Astrocyte (in vitro differentiated cells and primary cell): ENCODE results near the gene CLEC20A. TPM values are rescaled to one million over a fixed set of nuclear protein-coding genes. Genes with fewer than 3 reads are reported as not detected.

ENCODE experiments used
- DNase-seq: peaks from one replicate; pipeline ENCODE4 v3.0.0-alpha.2; 2010; ENCODE audit warnings: low read depth
- FAIRE-seq: peaks from 2 replicates; lab custom pipeline; 2011; peaks lifted over from hg19 to GRCh38; lab: Jason Lieb, UNC
- H2AFZ ChIP-seq: 2 replicates; pipeline ENCODE4 v1.6.0; 2012; ENCODE audit warnings: low read depth, low read length, inconsistent platforms
- H3K27ac ChIP-seq: 2 replicates; pipeline ENCODE4 v1.5.1; 2011; ENCODE audit warnings: low read depth, low read length, inconsistent platforms
- H3K27me3 ChIP-seq: 2 replicates; pipeline ENCODE4 v1.6.0; 2011; ENCODE audit warnings: low read length, inconsistent platforms; ENCODE audit not compliant: insufficient read depth
- H3K36me3 ChIP-seq: 2 replicates; pipeline ENCODE4 v1.5.1; 2011; ENCODE audit warnings: low read length, inconsistent platforms; ENCODE audit not compliant: insufficient read depth
- H3K4me1 ChIP-seq: 2 replicates; pipeline ENCODE4 v1.5.1; 2011; ENCODE audit warnings: low read length, inconsistent platforms; ENCODE audit not compliant: insufficient read depth
- H3K4me2 ChIP-seq: 2 replicates; pipeline ENCODE4 v1.6.0; 2012; ENCODE audit warnings: low read length, inconsistent platforms
- H3K4me3 ChIP-seq: 2 replicates; pipeline ENCODE4 v1.5.1; 2011; ENCODE audit warnings: low read depth, mild to moderate bottlenecking, low read length, inconsistent platforms; ENCODE audit not compliant: insufficient read depth
- H3K79me2 ChIP-seq: 2 replicates; pipeline ENCODE4 v1.6.0; 2012; ENCODE audit warnings: mild to moderate bottlenecking, low read length, inconsistent platforms; ENCODE audit not compliant: insufficient read depth
- H3K9ac ChIP-seq: 2 replicates; pipeline ENCODE4 v1.6.0; 2012; ENCODE audit warnings: mild to moderate bottlenecking, low read length, inconsistent platforms
- H3K9me3 ChIP-seq: 2 replicates; pipeline ENCODE4 v1.5.1; 2012; ENCODE audit warnings: low read depth, mild to moderate bottlenecking, low read length, inconsistent platforms; ENCODE audit not compliant: insufficient read depth
- H4K20me1 ChIP-seq: 2 replicates; pipeline ENCODE4 v1.6.0; 2012; ENCODE audit warnings: low read length, inconsistent platforms; ENCODE audit not compliant: insufficient read depth
- H3K27ac Mint-ChIP-seq: one replicate; pipeline ENCODE4 v1.8.0; 2021; ENCODE audit warnings: mild to moderate bottlenecking, mixed read lengths; ENCODE audit not compliant: unreplicated experiment
- H3K27me3 Mint-ChIP-seq: one replicate; pipeline ENCODE4 v1.8.0; 2021; ENCODE audit warnings: low read depth, mixed read lengths; ENCODE audit not compliant: unreplicated experiment
- H3K36me3 Mint-ChIP-seq: one replicate; pipeline ENCODE4 v1.8.0; 2021; ENCODE audit warnings: low read depth, mixed read lengths; ENCODE audit not compliant: unreplicated experiment
- H3K4me1 Mint-ChIP-seq: one replicate; pipeline ENCODE4 v1.8.0; 2021; ENCODE audit warnings: low read depth, mixed read lengths; ENCODE audit not compliant: unreplicated experiment
- H3K4me3 Mint-ChIP-seq: one replicate; pipeline ENCODE4 v1.8.0; 2021; ENCODE audit warnings: mild to moderate bottlenecking, moderate library complexity, mixed read lengths; ENCODE audit not compliant: unreplicated experiment
- H3K9me3 Mint-ChIP-seq: one replicate; pipeline ENCODE4 v1.8.0; 2021; ENCODE audit warnings: mild to moderate bottlenecking, mixed read lengths; ENCODE audit not compliant: unreplicated experiment
- CTCF ChIP-seq: IDR thresholded peaks from 2 replicates; pipeline ENCODE4 v1.5.1; 2011; ENCODE audit warnings: low read depth, mild to moderate bottlenecking, inconsistent platforms, low read length, moderate library complexity; ENCODE audit not compliant: insufficient read depth
- EZH2 ChIP-seq: IDR thresholded peaks from 2 replicates; pipeline ENCODE4 v1.6.1; 2012; ENCODE audit warnings: mild to moderate bottlenecking, low read length, inconsistent platforms; ENCODE audit not compliant: insufficient read depth
- total RNA-seq: library from RNA; stranded (reverse); gene quantifications from 2 replicates; pipeline ENCODE4 v1.2.1, GENCODE V29; 2021

CLEC20A gene
- total RNA-seq, 1 donor from 2014 or later: not detected

DNA sequence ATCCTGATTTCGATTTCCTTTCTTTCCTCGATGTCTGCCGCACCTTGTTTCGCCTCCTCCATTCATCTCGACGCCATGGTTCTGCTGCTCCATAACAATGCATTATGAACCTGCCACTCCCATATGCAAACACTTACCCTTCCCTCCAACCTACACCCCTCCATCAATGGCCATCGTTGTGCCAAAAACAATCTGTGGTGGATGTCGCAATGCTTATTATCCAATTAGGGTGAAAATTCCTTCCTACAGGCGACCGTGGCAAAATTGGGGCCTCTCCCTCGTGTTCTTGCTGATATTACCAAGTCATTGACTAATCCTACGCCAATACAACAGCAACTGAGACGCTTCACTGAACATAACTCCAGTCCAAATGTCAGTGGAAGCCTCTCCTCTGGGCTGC is 40.3 kb downstream of the CLEC20A start:
- FAIRE-seq (no peak), DNase-seq (no peak)
- no peak overlapping the region for H3K27ac Mint-ChIP-seq
- H3K36me3 Mint-ChIP-seq: peaks cover 21% of the 10 kb centered on the region
- H3K9me3 Mint-ChIP-seq: no peaks in the 10 kb centered on the region
- peaks cover 14% of the 10 kb centered on the region for H3K4me1 Mint-ChIP-seq
- Histone ChIP-seq H3K36me3 (peaks cover 18% of the 10 kb centered on the region), H3K27me3 (no peaks in the 10 kb centered on the region), H3K4me3 (no peak overlapping the region), H3K79me2 (no peaks in the 10 kb centered on the region), H3K4me2 (no peak overlapping the region), H3K9ac (no peak overlapping the region), H3K27ac (no peak overlapping the region), H4K20me1 (no peaks in the 10 kb centered on the region), H3K9me3 (no peaks in the 10 kb centered on the region), H3K4me1 (peaks cover 1% of the 10 kb centered on the region), H2AFZ (no peak overlapping the region)
- no peaks in the 10 kb centered on the region for H3K27me3 Mint-ChIP-seq
- no peak overlapping the region for H3K4me3 Mint-ChIP-seq
- TF ChIP-seq EZH2: no peak
- no peak for TF ChIP-seq CTCF

DNA sequence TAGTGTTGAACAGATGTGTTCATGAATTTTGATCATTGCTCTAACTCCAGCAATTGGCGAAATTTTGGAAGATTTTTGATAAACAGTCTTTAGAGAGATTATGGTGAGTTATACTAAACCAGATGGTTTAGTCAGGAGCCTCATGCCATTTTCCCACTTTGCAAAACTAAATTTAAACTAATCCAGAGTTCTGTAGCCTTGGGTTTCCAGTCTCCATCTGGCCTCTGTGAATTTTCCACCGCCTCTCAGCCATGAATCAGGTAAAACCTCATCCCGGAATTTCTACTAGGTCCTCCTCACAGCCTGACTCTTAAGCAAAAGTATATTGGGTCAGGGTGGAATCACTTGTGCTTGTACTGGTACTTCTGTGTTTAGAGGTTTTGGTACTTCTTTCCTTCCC is 44.8 kb downstream of the CLEC20A start:
- H3K4me2 ChIP-seq: no peak overlapping the region
- no peak for TF ChIP-seq CTCF
- TF ChIP-seq EZH2: no peak
- H3K27me3 Mint-ChIP-seq: no peaks in the 10 kb centered on the region
- H3K27ac ChIP-seq: no peak overlapping the region
- peaks cover 11% of the 10 kb centered on the region for H3K36me3 ChIP-seq
- no peak overlapping the region for H3K4me3 Mint-ChIP-seq
- no peaks in the 10 kb centered on the region for H3K9me3 Mint-ChIP-seq
- FAIRE-seq (no peak), DNase-seq (no peak)
- peaks cover 5% of the 10 kb centered on the region for H3K4me1 ChIP-seq
- H4K20me1 ChIP-seq: no peaks in the 10 kb centered on the region
- H3K4me3 ChIP-seq: no peak overlapping the region
- H3K79me2 ChIP-seq: no peaks in the 10 kb centered on the region
- H3K36me3 Mint-ChIP-seq: peaks cover 12% of the 10 kb centered on the region
- H3K4me1 Mint-ChIP-seq: peaks cover 27% of the 10 kb centered on the region
- H3K9ac ChIP-seq: no peak overlapping the region
- no peak overlapping the region for H2AFZ ChIP-seq
- H3K27ac Mint-ChIP-seq: peak overlapping the region; percentile 82
- H3K9me3 ChIP-seq: no peaks in the 10 kb centered on the region
- no peaks in the 10 kb centered on the region for H3K27me3 ChIP-seq

GRCh38 chr1:178451529-178451928 is 45.2 kb downstream of the CLEC20A start:
- Histone ChIP-seq H4K20me1 (no peaks in the 10 kb centered on the region), H3K27me3 (no peaks in the 10 kb centered on the region), H3K4me1 (peaks cover 5% of the 10 kb centered on the region), H3K9ac (no peak overlapping the region), H3K4me2 (peak overlapping the region; percentile 46), H3K36me3 (peaks cover 7% of the 10 kb centered on the region), H2AFZ (no peak overlapping the region), H3K79me2 (no peaks in the 10 kb centered on the region), H3K4me3 (no peak overlapping the region), H3K9me3 (no peaks in the 10 kb centered on the region), H3K27ac (no peak overlapping the region)
- Mint-ChIP-seq H3K4me1 (peaks cover 26% of the 10 kb centered on the region), H3K4me3 (no peak overlapping the region), H3K36me3 (peaks cover 9% of the 10 kb centered on the region), H3K9me3 (no peaks in the 10 kb centered on the region), H3K27ac (peak overlapping the region; percentile 82), H3K27me3 (no peaks in the 10 kb centered on the region)
- peak; percentile 65 for DNase-seq
- FAIRE-seq: peak; percentile 45
- TF ChIP-seq CTCF: no peak
- no peak for TF ChIP-seq EZH2
